NCI-H226 (cell line): ENCODE results near the gene TARBP1.
"Not testable (repeated sequence)": the region's sequence is repeated elsewhere in the genome, so short reads cannot be mapped to it uniquely, and the experiment has no call there.

ENCODE experiments used
- DNase-seq: peaks from one replicate; pipeline ENCODE4 v3.0.0-alpha.2; 2015

Gene TARBP1

GRCh38 chr1:234381699-234382555 lies 97.1 kb downstream of the TARBP1 start:
- DNase-seq, result no peak

- not testable (repeated sequence) for DNase-seq
Measured at GRCh38 chr1:234379591-234380109, 99.3 kb downstream of the TARBP1 start.

- DNase-seq, result no peak
Measured at GRCh38 chr1:234375672-234376071, 103.3 kb downstream of the TARBP1 start.

DNA sequence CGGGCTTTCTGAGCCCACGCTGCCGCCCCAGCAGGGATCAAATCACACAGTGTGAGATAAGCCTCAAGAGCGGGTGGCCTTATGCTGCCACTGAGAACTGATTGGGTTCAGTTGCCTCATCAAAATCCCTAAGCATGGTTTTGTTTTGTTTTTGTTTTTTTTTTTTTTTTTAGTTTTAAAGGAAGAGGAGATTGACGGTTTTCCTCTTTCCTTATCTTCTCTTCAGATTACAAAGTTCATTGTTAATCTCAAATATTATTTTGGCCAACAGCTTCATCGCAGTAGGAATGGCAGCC lies 105.1 kb downstream of the TARBP1 start:
- DNase-seq, result no peak

GRCh38 chr1:234373064-234373958 lies 105.7 kb downstream of the TARBP1 start, which contains the start of gene COA6:
COA6 (plus strand) TSS chr1:234373456; CDS start chr1:234373467, 11 bp downstream.
- peak; percentile 81 for DNase-seq

GRCh38 chr1:234372011-234372757 lies 106.8 kb downstream of the TARBP1 start:
- DNase-seq, result no peak

DNA sequence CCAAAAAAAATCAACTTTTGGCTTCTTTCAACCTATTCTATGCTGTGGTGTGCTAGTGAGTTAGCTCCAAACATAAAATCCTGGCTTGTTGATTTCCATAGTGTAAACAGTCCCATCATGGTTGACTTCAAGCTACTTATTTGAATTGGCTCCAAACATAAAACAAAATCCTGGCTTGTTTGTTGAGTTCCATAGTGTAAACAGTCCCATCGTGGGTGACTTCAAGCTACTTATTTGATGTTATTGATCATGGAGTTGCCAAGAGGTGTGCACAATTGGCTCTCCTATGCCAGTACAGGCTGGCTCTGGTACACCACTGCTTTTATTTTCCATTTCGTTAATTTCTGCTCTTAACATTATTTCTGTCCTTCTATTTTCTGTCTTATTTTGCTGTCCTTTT lies 107.6 kb downstream of the TARBP1 start:
- DNase-seq, result no peak

GRCh38 chr1:234369784-234370183 lies 109.2 kb downstream of the TARBP1 start:
- DNase-seq, result peak; percentile 3

DNA sequence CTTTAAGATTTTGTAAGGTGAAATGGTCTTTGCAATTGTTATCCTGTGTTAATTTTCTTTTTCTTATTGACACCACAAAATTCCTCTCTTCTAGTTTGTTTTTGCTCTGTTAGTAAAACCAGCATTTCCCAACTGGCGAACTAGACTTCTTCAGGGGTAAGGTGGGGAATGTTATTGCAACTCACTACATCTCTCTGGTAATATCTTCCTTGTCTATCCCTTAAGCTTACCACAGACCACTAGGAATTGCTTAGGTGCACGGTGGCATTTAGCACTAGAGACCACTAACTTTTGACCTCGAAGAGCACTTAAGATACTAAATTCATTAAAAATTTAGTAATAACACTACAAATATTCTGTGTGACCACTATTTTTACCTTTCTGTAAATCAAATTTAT lies 109.9 kb downstream of the TARBP1 start:
- no peak for DNase-seq

- no peak for DNase-seq
Measured at GRCh38 chr1:234368320-234369032, 110.5 kb downstream of the TARBP1 start.

- no peak for DNase-seq
Measured at GRCh38 chr1:234362558-234362957, 116.4 kb downstream of the TARBP1 start.

DNA sequence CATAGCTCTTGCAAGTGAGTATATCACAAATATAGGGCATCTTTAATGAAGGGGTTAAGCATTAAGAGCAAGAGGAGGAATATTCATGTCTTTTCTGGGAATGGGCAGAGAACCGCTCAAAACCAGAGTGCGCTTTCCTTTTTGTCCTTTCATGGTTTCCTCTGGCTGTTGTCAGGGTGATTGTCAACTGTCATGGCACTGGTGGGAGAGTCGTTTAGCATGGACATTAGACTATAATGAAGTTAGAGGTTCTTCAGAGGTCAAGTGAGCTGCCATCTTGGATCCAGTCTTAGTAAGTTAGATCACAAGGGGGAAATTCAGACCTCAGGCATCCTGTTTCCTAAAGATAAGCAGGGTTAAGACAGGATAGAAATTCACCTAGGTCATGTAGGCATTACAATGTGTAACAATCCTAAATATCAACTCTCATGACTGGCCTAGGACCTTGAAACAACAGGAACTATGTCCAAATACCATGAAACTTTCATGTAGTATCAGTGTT lies 117.8 kb downstream of the TARBP1 start:
- DNase-seq, result no peak

- no peak for DNase-seq
Measured at GRCh38 chr1:234357831-234358230, 121.1 kb downstream of the TARBP1 start.

- not testable (repeated sequence) for DNase-seq
Measured at GRCh38 chr1:234356615-234357269, 122.2 kb downstream of the TARBP1 start.

DNA sequence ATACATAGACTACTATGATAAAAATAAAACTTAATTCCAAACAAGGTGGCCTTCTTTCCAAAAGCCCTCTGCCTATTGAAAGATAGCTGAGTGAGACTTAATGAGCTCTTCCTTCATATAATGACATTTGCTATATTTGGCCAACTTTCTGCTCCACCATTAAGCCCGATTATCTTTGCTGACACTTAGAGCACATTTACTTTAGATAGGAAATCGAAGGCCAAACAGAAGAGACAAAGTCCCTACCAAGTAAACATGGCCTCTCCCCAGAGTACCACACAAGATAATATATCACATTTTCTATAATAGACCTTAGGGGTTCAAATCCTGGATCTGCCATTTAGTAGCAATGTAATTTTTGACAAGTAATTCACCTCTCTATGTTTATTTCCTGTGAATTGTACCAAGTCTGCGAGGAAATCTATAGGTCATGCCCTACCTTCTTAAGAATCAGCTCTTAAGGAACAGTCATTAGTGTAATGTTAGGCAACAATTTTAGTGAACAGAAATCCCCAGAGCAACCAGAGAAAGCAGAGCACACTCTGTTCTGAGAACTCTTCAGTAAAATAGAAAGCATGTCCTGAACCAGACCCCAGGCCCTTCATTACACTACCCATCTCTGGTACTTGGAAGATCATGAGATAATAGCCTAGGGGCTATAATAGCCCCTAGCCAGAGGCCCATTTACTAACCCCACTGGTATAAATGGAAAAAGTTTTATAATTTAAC lies 123.0 kb downstream of the TARBP1 start:
- DNase-seq, result no peak

GRCh38 chr1:234348964-234349363 lies 130.0 kb downstream of the TARBP1 start:
- DNase-seq, result no peak

GRCh38 chr1:234345237-234345636 lies 133.7 kb downstream of the TARBP1 start:
- DNase-seq, result no peak

DNA sequence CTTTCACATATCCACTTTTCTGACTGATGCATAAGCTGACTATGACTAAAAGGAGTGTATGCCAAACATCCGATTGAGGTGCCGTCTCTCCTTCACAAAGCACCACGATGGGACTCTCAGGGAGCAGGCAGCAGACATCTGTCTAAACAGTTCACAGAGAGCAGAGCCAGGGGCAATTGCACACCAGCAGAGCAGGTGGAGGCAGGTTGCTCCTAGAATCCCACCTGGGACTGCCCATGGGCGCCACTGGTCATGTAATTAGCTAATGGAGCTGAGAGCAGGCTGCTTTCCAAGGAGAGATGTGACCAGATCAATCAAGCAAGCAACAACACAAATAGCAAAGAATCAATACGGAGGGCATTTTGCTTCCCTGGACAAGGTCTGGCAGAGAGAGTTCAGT lies 136.2 kb downstream of the TARBP1 start:
- no peak for DNase-seq
